NCI-H146 treated with DMSO at 0.1 percent for 48 hours (cell line): ENCODE measurements around the gene POU3F1.
"Not testable (repeated sequence)": the region's sequence is repeated elsewhere in the genome, so short reads cannot be mapped to it uniquely, and the experiment has no call there.

Experiments used
- DNase-seq: peaks from one replicate; lab custom pipeline; 2025; ENCODE audit not compliant: unreplicated experiment; lab: John Stamatoyannopoulos, UW

The POU3F1 gene

DNA sequence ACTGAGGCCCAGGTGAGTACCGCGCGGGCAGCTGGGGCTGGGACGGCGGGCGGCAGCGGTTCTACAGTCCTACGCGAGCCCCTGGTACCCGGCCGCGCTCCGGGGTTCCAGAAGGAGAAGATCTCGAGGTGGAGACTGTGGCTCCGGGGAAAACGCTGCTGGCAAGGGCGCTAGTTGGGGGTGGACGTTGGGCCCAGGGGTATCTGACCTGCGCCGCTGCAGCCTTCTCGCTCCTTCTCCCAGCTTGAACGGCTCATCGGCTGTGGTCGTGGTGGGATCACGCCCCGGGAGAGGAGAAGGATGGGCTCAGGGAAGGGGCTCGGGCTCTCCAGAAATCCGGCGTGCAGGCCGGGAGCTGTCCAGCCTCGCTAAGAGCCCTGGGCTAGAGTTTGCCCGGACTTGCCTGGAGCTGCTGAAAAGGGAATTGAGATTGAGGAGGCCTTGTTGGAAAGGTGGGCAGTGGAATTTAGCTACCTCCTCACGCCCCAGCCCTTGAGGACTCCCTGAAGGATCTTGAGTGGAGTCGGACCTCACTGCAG is 1.1 kb upstream of the POU3F1 start:
- no peak for DNase-seq

- peak; percentile 47 for DNase-seq
Observed at GRCh38 chr1:38046884-38047602, 450 bp upstream of the POU3F1 start.

DNA sequence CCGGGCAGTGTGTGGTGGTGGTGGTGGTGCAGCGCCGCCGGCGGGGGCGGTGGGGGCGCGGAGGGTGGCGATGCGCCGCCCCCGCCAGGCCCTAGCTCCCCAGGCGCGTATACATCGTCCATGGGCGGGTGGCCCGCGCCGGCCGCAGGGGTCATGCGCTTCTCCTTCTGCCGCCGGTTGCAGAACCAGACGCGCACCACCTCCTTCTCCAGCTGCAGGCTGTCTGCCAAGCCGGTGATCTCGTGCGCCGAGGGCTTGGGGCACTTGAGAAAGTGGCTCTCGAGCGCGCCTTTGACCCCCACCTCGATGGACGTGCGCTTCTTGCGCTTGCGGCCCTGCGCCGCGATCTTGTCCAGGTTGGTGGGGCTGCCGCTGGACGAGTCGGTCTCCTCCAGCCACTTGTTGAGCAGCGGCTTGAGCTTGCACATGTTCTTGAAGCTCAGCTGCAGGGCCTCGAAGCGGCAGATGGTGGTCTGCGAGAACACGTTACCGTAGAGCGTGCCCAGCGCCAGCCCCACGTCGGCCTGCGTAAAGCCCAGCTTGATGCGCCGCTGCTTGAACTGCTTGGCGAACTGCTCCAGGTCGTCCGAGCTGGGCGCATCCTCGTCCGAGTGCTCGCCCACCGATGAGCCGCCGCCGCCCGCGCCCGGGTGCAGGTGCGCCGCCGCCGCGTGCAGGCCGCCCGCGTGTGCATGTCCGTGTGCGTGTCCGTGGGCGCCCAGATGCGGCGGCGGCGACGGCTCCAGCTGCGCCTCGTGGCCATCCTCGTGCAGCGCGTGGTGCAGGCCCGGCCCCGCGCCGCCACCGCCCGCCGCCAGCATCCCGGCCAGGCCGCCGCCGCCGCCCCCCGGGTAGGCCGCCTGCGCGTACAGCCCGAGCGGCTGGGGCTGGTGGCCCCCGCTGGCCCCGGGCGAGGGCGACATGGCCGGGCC is 926 bp downstream of the POU3F1 start:
- DNase-seq = no peak

DNA sequence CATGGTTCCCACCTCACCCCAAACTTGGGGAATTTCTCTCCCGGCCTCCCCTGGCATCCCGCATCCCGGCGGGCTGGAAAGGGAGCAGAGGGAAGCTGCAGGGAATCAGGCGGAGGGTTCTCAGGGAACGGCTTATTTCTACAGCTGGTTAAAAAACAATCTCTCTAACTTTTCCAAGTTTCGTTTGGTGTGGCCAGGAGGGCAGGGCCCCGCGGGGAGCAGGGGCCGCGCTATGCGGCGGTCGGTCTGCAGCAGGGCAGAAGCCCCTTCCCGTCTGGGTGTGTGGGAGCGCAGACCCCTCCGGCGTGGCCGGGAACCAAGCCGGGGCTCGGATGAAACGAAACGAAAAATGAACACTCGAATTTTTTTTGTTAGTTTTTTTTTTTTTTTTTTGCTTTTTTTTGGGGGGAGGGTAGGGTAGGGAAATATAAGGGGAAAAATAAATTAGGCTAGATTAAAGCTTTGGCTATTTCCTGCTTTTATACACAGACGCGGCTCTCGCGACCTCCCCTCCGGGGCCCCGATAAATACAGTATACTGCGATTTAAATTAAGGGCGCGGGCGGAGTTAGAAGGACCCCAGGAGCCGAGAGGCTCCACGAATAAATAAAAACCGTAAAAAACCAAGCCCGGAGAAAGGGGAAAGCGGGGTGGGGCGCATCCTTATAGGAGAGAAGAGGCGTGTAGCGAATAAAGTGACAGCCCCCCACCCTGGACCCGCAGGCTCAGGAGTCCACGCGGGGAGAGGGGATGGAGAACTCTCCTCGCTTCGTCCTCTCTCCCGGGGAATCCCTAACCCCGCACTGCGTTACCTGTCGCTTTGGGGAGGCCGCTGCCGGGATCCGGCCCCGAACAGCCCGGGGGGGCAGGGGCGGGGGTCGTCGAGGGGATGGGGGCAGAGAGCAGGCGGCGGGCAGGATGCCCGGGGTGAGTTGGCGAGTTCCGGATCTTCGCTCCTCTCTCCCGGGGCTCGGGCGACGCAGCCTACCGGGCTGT is 2.1 kb downstream of the POU3F1 start:
- DNase-seq = no peak

DNA sequence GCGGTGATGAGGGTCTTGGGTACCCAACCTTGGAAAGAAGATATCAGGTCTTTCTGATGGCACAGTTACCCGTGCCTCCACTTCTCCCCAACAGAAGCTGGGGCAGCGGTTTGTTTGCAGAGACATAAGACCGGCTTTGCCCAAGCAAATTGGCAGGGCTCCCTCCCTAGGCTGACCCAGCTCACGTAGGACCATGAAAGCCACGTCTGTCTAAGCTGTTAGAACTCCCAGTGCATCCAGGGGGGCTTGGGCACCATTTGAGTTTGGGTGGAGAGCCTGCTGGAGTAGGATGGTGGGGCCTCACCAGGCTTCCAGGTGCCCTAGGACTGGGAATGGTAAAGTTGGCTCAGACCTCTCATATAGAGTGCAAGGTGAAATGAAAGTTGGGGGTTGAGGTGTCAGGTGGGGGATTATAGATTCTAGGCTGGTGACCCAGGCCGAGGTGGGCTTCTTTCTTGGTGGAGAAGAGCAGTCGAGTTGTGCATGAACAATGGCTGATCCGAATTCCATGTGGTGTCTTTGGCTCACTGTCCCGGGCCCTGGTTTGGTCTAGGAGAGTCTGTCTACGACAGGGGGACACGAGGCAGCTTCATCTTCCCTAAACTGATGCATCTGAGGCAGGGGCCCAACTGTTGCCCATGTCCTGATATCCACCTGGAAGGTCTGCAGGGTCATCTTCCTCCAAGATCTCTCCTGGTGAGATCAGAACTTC is 3.4 kb downstream of the POU3F1 start:
- no peak for DNase-seq

- DNase-seq = no peak
Observed at GRCh38 chr1:38041936-38042834, 4.4 kb downstream of the POU3F1 start.

- no peak for DNase-seq
Observed at GRCh38 chr1:38039331-38040088, 7.1 kb downstream of the POU3F1 start.

GRCh38 chr1:38038861-38039260 is 7.7 kb downstream of the POU3F1 start:
- no peak for DNase-seq

DNA sequence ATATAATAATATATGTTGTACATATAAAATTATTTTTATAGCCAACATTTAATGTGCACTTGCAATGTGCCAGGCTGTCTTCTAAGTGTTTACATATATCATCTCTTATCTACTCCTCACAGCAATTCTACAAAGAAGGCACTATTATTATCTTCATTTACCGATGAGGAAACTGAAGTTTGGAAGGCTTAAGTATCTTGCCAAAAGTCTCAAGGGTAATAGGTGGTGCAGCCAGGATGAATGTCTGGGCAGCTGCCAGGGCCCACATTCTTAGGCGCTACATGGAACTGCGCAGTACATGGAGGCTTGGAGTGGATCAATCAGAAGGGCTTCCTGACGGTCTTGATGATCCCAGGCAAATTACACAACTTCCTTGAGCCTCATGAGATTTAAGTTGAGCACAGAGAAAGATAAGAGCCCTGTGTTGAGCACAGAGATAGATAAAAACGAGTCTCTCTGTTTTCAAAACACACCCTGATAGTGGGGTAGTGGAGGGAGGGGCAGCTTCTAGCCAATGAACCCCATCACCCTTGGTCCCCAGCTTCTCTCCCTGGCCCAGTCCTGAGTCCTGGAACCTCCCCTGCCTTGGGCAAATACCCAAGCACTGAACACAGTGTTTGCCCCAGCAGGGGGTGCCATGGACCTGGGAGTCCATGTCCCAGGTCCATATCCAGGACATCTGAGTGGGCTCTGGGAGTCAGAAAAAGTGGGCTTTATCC is 9.2 kb downstream of the POU3F1 start:
- no peak for DNase-seq

- DNase-seq = no peak
Observed at GRCh38 chr1:38034871-38035270, 11.7 kb downstream of the POU3F1 start.

DNA sequence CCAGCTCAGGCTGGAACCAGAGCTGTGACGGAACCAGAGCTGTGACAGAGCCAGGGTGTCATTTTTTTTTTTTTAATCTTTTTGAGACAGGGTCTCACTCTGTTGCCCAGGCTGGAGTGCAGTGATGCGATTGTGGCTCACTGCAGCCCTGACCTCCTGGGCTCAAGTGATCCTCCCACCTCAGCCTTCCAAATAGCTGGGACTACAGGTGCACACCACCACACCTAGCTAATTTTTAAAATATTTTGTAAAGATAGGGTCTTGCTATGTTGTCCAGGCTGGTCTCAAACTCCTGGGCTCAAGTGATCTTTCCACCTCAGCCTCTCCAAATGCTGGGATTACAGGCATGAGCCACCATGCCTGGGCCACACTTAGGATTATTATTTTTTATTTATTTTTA is 13.6 kb downstream of the POU3F1 start:
- DNase-seq = not testable (repeated sequence)

GRCh38 chr1:38031513-38031866 is 15.1 kb downstream of the POU3F1 start:
- DNase-seq = no peak

- no peak for DNase-seq
Observed at GRCh38 chr1:38030596-38031512, 15.7 kb downstream of the POU3F1 start.

- no peak for DNase-seq
Observed at GRCh38 chr1:38029685-38030511, 16.7 kb downstream of the POU3F1 start.

- DNase-seq = peak; percentile 45
Observed at GRCh38 chr1:38029081-38029681, 17.4 kb downstream of the POU3F1 start.
